WI38 (cell line): ENCODE data around the gene CELF2.

Source experiments
- H3K4me3 ChIP-seq: 2 replicates; pipeline ENCODE4 v1.5.1; 2011; ENCODE audit warnings: low read depth, mild to moderate bottlenecking, control low read depth, low read length
- CTCF ChIP-seq: IDR thresholded peaks from 2 replicates; pipeline ENCODE4 v1.5.1; 2012; ENCODE audit warnings: low read depth, mild to moderate bottlenecking, control low read depth, low read length

Gene CELF2

GRCh38 chr10:11230498-11231167, 213.0 kb downstream of the CELF2 start:
- no peak for TF ChIP-seq CTCF
- no peak overlapping the region for H3K4me3 ChIP-seq

- H3K4me3 ChIP-seq, result no peak overlapping the region
- no peak for TF ChIP-seq CTCF
Observed at GRCh38 chr10:11231285-11231684, 213.6 kb downstream of the CELF2 start.

DNA sequence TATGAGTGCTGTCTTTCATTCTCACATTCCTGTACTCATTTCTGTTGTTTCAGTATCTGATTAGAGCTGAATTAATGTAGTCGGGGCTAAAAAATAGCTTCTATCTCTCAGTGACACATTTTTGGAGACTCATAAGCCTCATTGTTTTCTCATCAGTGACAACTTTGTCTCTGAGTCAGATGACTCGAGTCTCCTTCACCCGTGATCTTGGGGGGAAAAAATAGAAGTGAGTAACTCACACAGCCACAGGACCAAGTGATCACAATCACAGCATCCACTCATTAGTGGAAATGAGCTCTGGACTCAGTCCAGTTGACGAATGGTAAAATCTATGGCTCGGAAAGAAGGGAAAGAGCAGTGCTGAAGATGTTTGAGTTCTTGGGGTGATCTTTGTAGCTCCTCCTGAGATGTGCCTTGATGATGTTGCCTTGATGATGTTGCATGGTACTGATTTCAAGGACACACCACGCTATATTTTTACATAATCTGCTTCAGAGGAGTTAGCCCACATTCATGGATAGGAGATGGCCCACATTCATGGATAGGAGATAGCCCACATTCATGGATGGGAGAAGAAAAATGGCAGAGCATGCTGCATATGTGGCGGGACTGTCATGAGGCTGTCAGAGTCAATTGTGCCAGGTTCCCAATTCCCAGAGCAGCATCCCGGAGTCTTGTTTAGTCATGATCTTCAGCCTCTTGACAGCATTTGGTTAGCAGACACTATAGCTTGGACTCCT, 214.7 kb downstream of the CELF2 start:
- TF ChIP-seq CTCF, result no peak
- no peak overlapping the region for H3K4me3 ChIP-seq

DNA sequence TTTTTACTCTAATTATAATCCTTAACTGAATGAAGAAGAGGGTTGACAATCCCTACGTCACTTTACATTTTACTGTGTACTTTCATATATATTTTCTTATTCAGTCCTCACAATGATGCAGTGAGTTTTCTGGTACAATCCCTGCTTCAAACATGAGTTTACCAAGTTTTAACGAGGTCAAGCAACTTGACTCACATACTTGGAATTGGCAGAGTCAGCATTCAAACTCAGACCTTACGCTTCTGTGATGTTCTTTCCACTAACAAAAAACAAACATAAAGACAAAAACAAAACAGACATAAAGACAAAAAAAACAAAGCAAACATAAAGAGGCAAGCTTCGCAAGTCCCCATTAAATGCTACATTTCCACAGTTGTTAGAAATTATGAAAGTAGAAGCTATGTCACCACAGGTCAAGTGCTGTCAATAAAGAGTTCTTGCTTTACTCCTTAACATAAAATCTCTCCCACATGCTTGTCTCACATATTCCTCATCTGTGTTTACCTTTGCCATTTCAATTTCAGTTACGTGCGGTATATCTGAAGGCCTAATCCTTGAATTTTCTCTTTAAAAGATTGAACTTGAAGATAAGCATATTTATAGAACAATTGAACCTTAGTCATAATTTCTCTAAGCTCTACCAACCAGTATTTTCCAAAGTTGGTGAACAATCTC, 217.3 kb downstream of the CELF2 start:
- no peak for TF ChIP-seq CTCF
- H3K4me3 ChIP-seq, result no peak overlapping the region

DNA sequence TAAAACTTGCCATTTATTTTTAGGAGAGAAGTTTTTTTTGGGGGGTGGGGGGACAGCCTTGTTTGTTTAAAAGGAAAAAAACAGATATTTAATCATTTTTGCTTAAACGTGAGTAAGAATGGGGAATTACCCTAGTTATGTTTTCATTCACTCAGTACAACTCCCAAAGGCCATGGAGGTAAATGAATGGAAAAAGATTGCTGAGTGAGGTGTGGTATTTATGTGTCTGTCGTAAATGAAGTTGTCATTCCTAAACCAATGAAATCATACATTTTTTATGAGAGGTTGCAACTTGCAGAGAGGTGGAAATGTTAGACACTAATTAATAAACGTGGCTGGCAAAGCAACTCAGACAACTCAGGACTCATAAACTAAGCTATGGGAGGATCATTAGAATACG, 218.1 kb downstream of the CELF2 start:
- H3K4me3 ChIP-seq, result no peak overlapping the region
- TF ChIP-seq CTCF, result no peak

- H3K4me3 ChIP-seq, result no peak overlapping the region
- no peak for TF ChIP-seq CTCF
Observed at GRCh38 chr10:11236234-11236633, 218.6 kb downstream of the CELF2 start.

DNA sequence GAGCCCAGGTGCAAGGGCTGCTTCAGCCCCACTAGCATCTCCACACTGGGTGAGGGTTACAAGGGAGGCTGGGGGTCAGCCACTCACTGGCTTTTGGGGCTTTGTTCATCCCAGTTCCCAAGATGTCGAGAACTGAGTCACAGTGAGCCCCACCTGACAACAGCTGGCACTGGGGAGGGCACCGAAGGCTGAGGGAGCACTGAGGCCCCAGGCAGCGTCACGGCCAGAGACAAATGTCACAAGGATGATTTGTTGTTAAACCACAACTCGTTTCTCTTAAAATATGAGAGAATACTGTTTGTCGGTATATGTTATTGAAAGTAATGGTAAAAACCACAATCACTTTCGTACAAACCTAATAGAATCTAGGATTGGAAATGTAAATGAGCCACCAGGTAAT, 219.9 kb downstream of the CELF2 start:
- no peak overlapping the region for H3K4me3 ChIP-seq
- TF ChIP-seq CTCF, result no peak
